Measurements from ENCODE around the gene PHACTR1.

GRCh38 chr6:13024616-13025015, 308.0 kb downstream of the PHACTR1 start:
- TF ChIP-seq POLR2A (IDR thresholded peaks at IDR 0.05; ENCODE audit: low read length) = no peak
- no peak for TF ChIP-seq GATA1 (IDR thresholded peaks at IDR 0.05; ENCODE audit: low read depth, low read length)
